Diencephalon (tissue), 1 donor: ENCODE measurements around the gene KIRREL2. TPM values are rescaled to one million over a fixed set of nuclear protein-coding genes. Genes with fewer than 3 reads are reported as not detected.

Experiments
- small RNA-seq: library from RNA; depleted of rRNA; stranded (forward); fragments of <200 nt; gene quantifications from one replicate; pipeline ENCODE3, GENCODE V24; 2014
- total RNA-seq: library from RNA; depleted of rRNA; stranded (reverse); fragments of >200 nt; gene quantifications from one replicate; pipeline ENCODE4 v1.2.3, GENCODE V29; 2014

Gene KIRREL2
- 1.8 TPM for total RNA-seq

DNA sequence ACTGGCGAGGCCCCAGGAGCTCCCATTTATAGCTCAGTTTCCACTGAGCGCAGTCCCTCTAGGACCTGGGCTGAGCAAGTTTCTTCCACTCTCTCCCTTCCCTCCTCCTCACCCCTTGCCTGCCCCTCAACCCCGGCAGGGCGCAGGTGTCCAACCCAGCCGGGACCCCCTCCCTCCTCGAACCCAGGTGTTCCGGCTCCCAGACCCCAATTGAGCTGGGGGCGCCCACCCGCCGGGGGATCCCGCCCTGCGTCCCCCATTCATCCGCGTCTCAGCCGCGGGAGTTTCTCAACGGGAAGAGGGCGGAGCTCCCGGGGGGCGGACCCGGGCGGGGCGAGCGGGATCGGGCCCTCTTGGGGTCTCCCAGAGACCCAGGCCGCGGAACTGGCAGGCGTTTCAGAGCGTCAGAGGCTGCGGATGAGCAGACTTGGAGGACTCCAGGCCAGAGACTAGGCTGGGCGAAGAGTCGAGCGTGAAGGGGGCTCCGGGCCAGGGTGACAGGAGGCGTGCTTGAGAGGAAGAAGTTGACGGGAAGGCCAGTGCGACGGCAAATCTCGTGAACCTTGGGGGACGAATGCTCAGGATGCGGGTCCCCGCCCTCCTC is at the start of gene KIRREL2:
Gene KIRREL2, plus strand, starts transcription at position 366 of the 604 bp plus-strand sequence. Its CDS starts 209 bp downstream, at position 575.

DNA sequence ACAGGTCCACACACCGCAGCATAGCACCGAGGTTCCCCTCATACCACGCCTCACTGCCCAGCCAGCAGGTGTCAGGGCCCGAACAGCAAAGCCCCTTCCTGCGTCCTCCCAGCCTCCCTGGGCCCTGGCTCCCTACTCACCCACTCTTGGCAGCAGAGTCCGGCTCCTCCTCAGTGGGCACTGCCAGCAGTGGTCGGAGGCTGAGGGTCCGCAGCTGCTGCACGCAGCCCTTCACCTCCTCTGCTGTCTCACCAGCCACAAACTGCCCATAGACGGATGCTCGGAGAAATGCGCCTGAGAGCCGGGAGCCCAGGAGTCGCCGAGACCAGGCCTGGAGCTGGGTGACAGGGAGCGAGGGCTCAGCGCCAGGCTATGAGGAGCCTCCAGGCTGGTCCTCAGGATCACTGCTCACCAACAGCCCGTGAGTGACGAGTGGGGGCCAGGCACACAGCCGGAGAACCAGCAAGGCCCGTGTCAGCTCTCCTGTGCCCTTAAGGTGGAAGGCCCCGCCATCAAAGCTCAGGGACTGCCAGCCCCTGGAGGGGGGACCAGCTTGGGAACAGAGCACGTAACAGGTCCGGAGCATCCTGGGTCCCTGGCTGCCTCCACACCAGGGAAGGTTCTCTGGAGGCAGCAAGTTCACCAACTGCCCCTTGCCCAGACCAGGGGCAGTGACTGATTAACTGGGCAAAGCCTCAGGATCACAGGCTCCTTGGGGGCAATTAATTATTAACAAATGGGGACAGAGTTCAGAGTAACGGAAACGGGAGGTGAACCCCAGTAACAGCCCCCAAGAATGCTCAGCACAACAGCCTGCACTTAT is 44.3 kb upstream of the KIRREL2 start, which contains the start of gene PRODH2:
Gene PRODH2, minus strand, starts transcription at position 626 of the 823 bp plus-strand sequence. Its CDS starts 40 bp downstream, at position 586.

DNA sequence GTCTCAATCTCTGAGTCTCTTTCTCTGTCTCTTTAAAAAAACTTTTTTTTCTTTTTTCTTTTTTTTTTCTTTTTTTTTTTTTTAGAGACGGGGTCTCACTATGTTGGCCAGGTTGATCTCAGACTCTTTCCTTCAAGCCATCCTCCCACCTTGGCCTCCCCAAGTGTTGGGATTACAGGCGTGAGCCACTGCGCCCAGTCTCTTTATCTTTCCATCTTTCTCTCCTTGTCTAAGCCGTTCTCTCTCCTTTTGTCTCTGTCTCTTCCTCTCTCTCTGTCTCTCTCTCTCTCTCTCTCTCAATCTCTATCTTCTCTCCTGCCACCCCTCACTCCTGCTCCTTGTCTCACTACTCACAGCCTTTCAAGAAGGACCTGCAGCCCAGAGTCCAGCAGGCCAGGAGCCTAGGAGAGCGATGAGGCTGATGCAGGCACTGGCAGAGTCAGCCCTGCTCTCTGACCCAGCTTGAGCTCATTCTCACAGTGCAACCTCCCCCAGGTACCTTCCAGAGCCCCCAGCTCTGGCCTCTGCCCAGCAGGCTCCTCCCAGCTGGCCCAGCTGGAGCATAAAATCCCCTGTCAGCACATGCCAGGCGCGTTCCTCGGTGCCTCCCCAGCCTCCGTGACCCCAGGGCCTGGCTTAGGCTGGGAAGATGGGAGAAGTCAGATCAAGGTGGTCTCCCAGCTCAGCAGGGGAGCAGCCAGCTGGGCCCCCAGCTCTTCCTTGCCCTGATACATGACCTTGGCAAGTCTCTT is 4.5 kb upstream of the KIRREL2 start, which contains the start of gene NPHS1:
Gene NPHS1, minus strand, starts transcription at position 476 of the 752 bp plus-strand sequence. CDS start 667 bp downstream, outside the sequence.

DNA sequence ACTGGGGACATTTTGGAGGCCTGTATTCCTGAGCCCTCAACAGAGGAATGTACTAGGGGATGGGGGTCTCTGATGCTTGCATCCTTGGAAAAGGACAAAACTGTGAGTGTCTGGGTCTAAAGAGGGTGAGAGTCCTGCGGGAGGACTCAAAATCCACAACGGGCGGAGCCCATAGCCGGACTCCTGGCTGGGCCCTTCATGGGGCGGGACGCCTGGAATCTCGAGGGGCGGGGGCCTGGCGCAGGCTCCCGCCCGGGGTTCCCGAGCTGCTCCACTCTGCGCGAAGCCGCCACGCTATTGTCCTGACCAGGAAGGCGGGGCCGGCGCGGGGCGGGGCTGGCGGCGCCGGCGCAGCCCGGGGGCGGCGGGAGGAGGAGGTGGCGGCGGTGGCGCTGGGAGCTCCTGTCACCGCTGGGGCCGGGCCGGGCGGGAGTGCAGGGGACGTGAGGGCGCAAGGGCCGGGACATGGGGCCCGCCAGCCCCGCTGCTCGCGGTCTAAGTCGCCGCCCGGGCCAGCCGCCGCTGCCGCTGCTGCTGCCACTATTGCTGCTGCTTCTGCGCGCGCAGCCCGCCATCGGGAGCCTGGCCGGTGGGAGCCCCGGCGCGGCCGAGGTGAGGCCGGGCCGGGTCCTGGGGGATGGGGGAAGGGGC is 11.6 kb downstream of the KIRREL2 start, which contains the start of gene APLP1:
Gene APLP1, plus strand, starts transcription at position 403 of the 651 bp plus-strand sequence. Its CDS starts 63 bp downstream, at position 466.

DNA sequence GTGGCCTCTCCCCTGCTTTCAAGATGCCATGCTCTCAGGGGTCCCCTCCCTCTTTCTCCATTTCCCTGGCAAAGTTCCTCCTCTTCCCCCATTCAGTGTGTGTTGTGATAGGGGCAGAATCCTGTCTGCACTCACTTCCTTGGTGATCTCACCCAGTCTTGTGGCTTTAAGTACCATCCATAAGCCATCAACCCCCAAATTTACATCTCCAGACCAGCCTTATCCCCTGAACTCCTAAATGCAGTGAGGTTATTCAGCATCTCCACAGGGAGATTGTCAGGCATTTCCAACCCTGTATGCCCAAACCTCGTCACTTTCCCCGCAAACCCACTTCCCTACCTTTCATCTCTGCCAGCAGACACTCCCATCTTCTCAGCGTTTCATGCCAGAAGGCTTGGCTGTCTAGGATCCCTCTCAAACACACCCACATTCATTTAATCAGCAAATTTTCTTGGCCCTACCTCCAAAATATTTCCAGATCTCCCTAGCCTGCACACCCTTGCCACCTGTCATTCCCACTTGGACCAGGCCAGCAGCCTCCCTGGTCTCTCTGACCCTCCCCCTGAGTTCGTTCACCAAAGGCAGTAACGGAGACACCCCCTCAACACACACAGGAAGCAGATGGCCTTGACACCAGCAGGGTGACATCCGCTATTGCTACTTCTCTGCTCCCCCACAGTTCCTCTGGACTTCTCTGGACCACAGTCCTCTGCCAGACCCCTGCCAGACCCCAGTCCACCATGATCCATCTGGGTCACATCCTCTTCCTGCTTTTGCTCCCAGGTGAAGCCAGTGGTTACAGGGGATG is 45.3 kb downstream of the KIRREL2 start, which contains the start of gene HCST:
Gene HCST, plus strand, starts transcription at position 676 of the 808 bp plus-strand sequence. Its CDS starts 65 bp downstream, at position 741.

DNA sequence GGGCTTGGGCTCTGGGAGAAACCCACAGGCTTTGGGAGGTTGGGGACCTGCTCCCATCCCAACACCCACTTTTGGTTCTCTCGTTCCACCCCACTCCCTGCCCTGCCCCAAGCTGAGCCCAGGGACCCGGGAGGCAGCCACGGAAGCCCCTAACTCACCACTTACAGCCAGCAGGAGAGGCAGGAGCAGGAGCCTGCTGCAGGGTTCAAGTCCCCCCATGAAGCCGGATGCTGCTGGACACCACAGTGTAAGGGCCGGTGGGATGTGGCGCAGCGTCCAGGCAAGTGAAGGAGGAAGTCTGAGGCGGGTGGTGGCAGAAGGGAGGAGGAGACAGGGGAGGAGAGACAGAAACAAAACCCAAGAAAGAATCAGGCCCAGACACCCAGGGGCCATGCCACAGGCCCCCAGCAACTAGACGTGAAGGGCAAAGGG is 51.3 kb downstream of the KIRREL2 start, which contains the start of gene TYROBP:
Gene TYROBP, minus strand, starts transcription at position 286 of the 432 bp plus-strand sequence. Its CDS starts 67 bp downstream, at position 219.

Small RNAs within 50 kb of the gene (small RNA-seq; reads per million reads assigned to genes)
- gene RN7SL402P = not detected

Other genes with a start within 250 kb of the KIRREL2 start
- 6.0 TPM for gene HAUS5, start 244.2 kb upstream of the KIRREL2 start, total RNA-seq
- gene RBM42, start 227.9 kb upstream of the KIRREL2 start, total RNA-seq = 18.2 TPM
- 0.46 TPM for gene ETV2, start 215.2 kb upstream of the KIRREL2 start, total RNA-seq
- 199 TPM for gene COX6B1, start 208.6 kb upstream of the KIRREL2 start, total RNA-seq
- not detected for gene UPK1A, start 190.4 kb upstream of the KIRREL2 start, total RNA-seq
- not detected for gene ZBTB32, start 152.4 kb upstream of the KIRREL2 start, total RNA-seq
- gene KMT2B, start 138.9 kb upstream of the KIRREL2 start, total RNA-seq = 6.2 TPM
- 0.46 TPM for gene IGFLR1, start 114.5 kb upstream of the KIRREL2 start, total RNA-seq
- 10.8 TPM for gene U2AF1L4, start 111.5 kb upstream of the KIRREL2 start, total RNA-seq
- gene PSENEN, start 111.3 kb upstream of the KIRREL2 start, total RNA-seq = 23.5 TPM
- gene LIN37, start 108.3 kb upstream of the KIRREL2 start, total RNA-seq = 12.0 TPM
- 0.23 TPM for gene HSPB6, start 99.9 kb upstream of the KIRREL2 start, total RNA-seq
- 5.5 TPM for gene PROSER3, start 98.7 kb upstream of the KIRREL2 start, total RNA-seq
- gene ARHGAP33, start 81.3 kb upstream of the KIRREL2 start, total RNA-seq = 68.0 TPM
- not detected for gene PRODH2, start 44.1 kb upstream of the KIRREL2 start, total RNA-seq
- gene NPHS1, start 4.4 kb upstream of the KIRREL2 start, total RNA-seq = 0.46 TPM
- gene APLP1, start 11.7 kb downstream of the KIRREL2 start, total RNA-seq = 328 TPM
- gene NFKBID, start 43.6 kb downstream of the KIRREL2 start, total RNA-seq = 2.8 TPM
- 0.92 TPM for gene HCST, start 45.6 kb downstream of the KIRREL2 start, total RNA-seq
- gene TYROBP, start 51.4 kb downstream of the KIRREL2 start, total RNA-seq = 5.5 TPM
- 21.2 TPM for gene LRFN3, start 79.5 kb downstream of the KIRREL2 start, total RNA-seq
- 17.3 TPM for gene SDHAF1, start 138.3 kb downstream of the KIRREL2 start, total RNA-seq
- 1.6 TPM for gene SYNE4, start 151.9 kb downstream of the KIRREL2 start, total RNA-seq
- gene ALKBH6, start 157.3 kb downstream of the KIRREL2 start, total RNA-seq = 13.6 TPM
- 42.4 TPM for gene CLIP3, start 176.0 kb downstream of the KIRREL2 start, total RNA-seq
- 4.8 TPM for gene THAP8, start 197.4 kb downstream of the KIRREL2 start, total RNA-seq
- 2.3 TPM for gene WDR62, start 198.0 kb downstream of the KIRREL2 start, total RNA-seq